Inflammatory macrophage treated with lipopolysaccharide for 1 hour (primary cell): ENCODE data around the gene SPATA25.

Experiments
- DNase-seq, 2 donors: peaks; one replicate each; pipeline ENCODE4 v3.0.0-alpha.2; 2020 to 2022

SPATA25 gene

GRCh38 chr20:45863543-45864470, 23.6 kb downstream of the SPATA25 start:
- DNase-seq: no peak

GRCh38 chr20:45861221-45862075, 26.0 kb downstream of the SPATA25 start:
- DNase-seq: no peak

GRCh38 chr20:45860560-45861220, 26.7 kb downstream of the SPATA25 start:
- no peak for DNase-seq

GRCh38 chr20:45859916-45860315, 27.5 kb downstream of the SPATA25 start:
- no peak for DNase-seq

- DNase-seq: no peak
Observed at GRCh38 chr20:45857882-45858216, 29.6 kb downstream of the SPATA25 start.

- peak; percentile 100 for DNase-seq
Observed at GRCh38 chr20:45857114-45857881, 30.1 kb downstream of the SPATA25 start, which contains the start of the genes ACOT8 and ZSWIM3. TSS of gene ACOT8 (minus strand) at chr20:45857392. CDS start at chr20:45857315, 77 bp downstream. TSS of gene ZSWIM3 (plus strand) at chr20:45857614. CDS start at chr20:45857826, 212 bp downstream.

GRCh38 chr20:45853484-45853883, 33.9 kb downstream of the SPATA25 start:
- DNase-seq: no peak

- no peak for DNase-seq
Observed at GRCh38 chr20:45852326-45852725, 35.1 kb downstream of the SPATA25 start.

GRCh38 chr20:45851501-45851900, 35.9 kb downstream of the SPATA25 start:
- DNase-seq: no peak

- no peak for DNase-seq
Observed at GRCh38 chr20:45850926-45851325, 36.5 kb downstream of the SPATA25 start.

GRCh38 chr20:45850238-45850637, 37.2 kb downstream of the SPATA25 start:
- DNase-seq: no peak

- DNase-seq: no peak
Observed at GRCh38 chr20:45848969-45849582, 38.3 kb downstream of the SPATA25 start.

GRCh38 chr20:45848421-45848820, 39.0 kb downstream of the SPATA25 start:
- DNase-seq: no peak

GRCh38 chr20:45845452-45845851, 42.0 kb downstream of the SPATA25 start:
- DNase-seq: no peak

GRCh38 chr20:45843506-45843905, 43.9 kb downstream of the SPATA25 start:
- no peak for DNase-seq

- peak in 1 of 2 donors; percentile 29 for DNase-seq
Observed at GRCh38 chr20:45842169-45842812, 45.1 kb downstream of the SPATA25 start.

- no peak for DNase-seq
Observed at GRCh38 chr20:45841407-45842129, 45.9 kb downstream of the SPATA25 start.

GRCh38 chr20:45840700-45841198, 46.7 kb downstream of the SPATA25 start:
- DNase-seq: no peak

GRCh38 chr20:45836841-45837240, 50.6 kb downstream of the SPATA25 start:
- no peak for DNase-seq
